Spleen (tissue), 11 donors: ENCODE data around the gene NT5DC3. TPM values are rescaled to one million over a fixed set of nuclear protein-coding genes. Genes with fewer than 3 reads are reported as not detected.

ENCODE experiments used
- DNase-seq: peaks from one replicate; pipeline ENCODE4 v3.0.0-alpha.2; 2020
- H3K27ac ChIP-seq, 8 donors: fragments of 200-600 bp; sonication (generic) in 7 of 8; 1 replicate in 4 of 8; 2 replicates in 4 of 8; pipeline versions ENCODE4 v1.5.0 to v1.8.0; 2016 to 2021; ENCODE audit warnings: inconsistent platforms in 4 of 8, mild to moderate bottlenecking in 4 of 8, moderate library complexity in 1 of 8
- H3K27me3 ChIP-seq, 7 donors: fragments of 200-600 bp; sonication (generic) in 6 of 7; replicated peaks in 1 of 7; 1 replicate in 4 of 7; 2 replicates in 3 of 7; pipeline versions ENCODE4 v1.5.0 to v1.8.0; 2016 to 2021; ENCODE audit warnings: inconsistent platforms in 3 of 7, mild to moderate bottlenecking in 1 of 7
- H3K36me3 ChIP-seq, 6 donors: fragments of 200-600 bp; sonication (generic) in 5 of 6; 1 replicate in 4 of 6; 2 replicates in 2 of 6; pipeline versions ENCODE4 v1.5.0 to v1.8.0; 2016 to 2021; ENCODE audit warnings: inconsistent platforms in 2 of 6
- H3K4me1 ChIP-seq, 6 donors: fragments of 200-600 bp; sonication (generic) in 5 of 6; 1 replicate in 3 of 6; 2 replicates in 3 of 6; pipeline versions ENCODE4 v1.5.0 to v1.8.0; 2016 to 2021; ENCODE audit warnings: inconsistent platforms in 3 of 6
- H3K4me3 ChIP-seq, 8 donors: fragments of 200-600 bp; sonication (generic) in 7 of 8; 1 replicate in 4 of 8; 2 replicates in 4 of 8; pipeline versions ENCODE4 v1.5.0 to v1.8.0; 2016 to 2021; ENCODE audit warnings: inconsistent platforms in 4 of 8, mild to moderate bottlenecking in 4 of 8, moderate library complexity in 2 of 8
- H3K9me3 ChIP-seq, 8 donors: fragments of 200-600 bp; sonication (generic) in 7 of 8; 1 replicate in 4 of 8; 2 replicates in 4 of 8; pipeline versions ENCODE4 v1.5.0 to v1.8.0; 2016 to 2021; ENCODE audit warnings: inconsistent platforms in 4 of 8
- POLR2A ChIP-seq, 3 donors: fragments of 450-650 bp; IDR thresholded peaks; one replicate each; pipeline ENCODE4 v1.5.1; 2017; ENCODE audit warnings: antibody characterized with exemption in 3 of 3, mild to moderate bottlenecking in 1 of 3
- POLR2AphosphoS5 ChIP-seq, 3 donors: sonication (generic); formaldehyde crosslinking; IDR thresholded peaks; one replicate each; pipeline ENCODE4 v1.5.1; 2017; ENCODE audit warnings: antibody characterized with exemption in 3 of 3
- WGBS, 5 donors: extraction: QIAGEN DNeasy Blood & Tissue Kit in 3 of 5; methylation state at CpG; one replicate each; pipeline versions ENCODE4 v1.1.5 to v1.1.7; 2013 to 2018; 5-methylcytosine and 5-hydroxymethylcytosine counted together
- intact Hi-C: fragments of 100-400 bp; cut with DNase I; formaldehyde crosslinking; loops from one replicate; pipeline ENCODE4 v1.15.0; 2023; ENCODE audit warnings: low total_unique reads
- polyA plus RNA-seq, 3 donors: library from polyadenylated mRNA; stranded (reverse); fragments of 200-250 nt; gene quantifications; one replicate each; pipeline ENCODE4 v1.2.1, GENCODE V29; 2013
- total RNA-seq, 7 donors: library from RNA; depleted of rRNA in 3 of 7; stranded (reverse); fragments of >200 nt in 3 of 7; fragmentation: NEBNext Ultra II Directional in 4 of 7; extraction: Animal tissue kit (Norgen Biotek cat#: 25700) in 4 of 7; gene quantifications; one replicate each; pipeline versions ENCODE4 v1.1.0 to v1.2.1, GENCODE V29; 2016 to 2021
- TF ChIP-seq, protein P1 (sequence below), 11 experiments: fragments of 200-600 bp in 7 of 11; fragments of 450-650 bp in 4 of 11; sonication (generic) in 4 of 11; IDR thresholded peaks in 8 of 11; conservative IDR thresholded peaks in 3 of 11; 1 replicate in 7 of 11; 2 replicates in 4 of 11; pipeline versions ENCODE4 v1.4.0 to v1.8.0; 2016 to 2021; ENCODE audit warnings: antibody characterized with exemption in 11 of 11, inconsistent platforms in 4 of 11, mild to moderate bottlenecking in 1 of 11
- donor health status: healthy with polysubstance abuse.
- donor health status: DM: no; HTN: no; CAD: no; lungs with moderate emphysema.
- donor health status: DM: no; HTN: no; CAD: no.
- donor health status: Bipolar disorder and iron deficiency.
- donor health status: healthy.
- donor health status: DM: no; HTN: no; CAD: no.
- donor health status: DM: yes; HTN: yes; CAD: no.

Gene NT5DC3
- total and polyA plus RNA-seq, 10 donors, result 0.56 to 8.0 (median 3.1) TPM

DNA sequence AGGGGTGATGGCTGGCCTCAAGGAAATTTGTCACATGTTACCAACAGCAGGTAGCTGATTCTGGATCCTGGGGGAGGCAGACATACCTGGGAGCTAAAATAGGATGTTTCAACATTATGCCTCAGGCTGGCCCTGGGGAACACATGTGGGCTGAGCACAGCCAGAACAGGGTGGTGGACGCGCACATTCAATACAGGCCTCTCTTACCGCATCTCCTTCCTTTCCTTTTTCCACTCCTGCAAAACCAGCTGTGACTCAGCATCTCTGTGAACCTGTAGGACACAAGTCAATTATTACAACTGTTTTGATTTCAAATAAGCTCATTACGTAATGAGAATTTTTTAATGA lies 61.0 kb downstream of the NT5DC3 start:
- peaks cover 0 to 87% (median 12%) of the 10 kb centered on the region in 6 donors for H3K36me3 ChIP-seq

DNA sequence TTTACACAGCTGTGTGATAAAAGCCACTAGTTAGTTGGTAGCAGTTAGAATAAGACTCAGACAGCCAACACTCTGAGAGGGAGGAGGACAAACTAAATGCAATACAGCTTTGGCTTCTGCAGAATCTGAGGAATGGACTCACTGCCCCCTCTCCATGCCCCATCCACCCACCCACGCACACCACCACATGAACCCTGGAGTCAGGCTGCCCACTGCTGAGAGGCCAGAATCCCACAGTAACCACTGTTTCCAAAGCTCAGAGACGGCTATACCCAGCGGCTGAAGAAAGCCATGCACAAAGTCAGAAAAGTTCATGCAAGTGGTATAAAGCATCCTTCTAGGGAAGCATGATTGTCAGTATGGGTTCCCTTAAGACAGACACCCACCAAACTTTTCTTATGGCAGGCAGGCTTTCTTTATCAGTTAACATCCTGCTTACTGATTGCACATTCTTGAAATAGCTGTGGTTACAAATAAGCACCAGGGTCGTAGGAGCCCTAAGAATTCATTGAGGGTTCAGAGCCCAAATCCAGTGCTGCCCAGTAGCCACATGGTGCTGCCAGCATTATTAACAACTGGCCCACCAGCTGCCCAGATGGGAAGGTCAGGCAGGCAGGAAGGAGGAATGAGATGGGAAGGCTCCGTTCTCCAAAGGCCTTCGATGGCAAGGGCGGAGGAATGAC lies 61.5 kb downstream of the NT5DC3 start:
- WGBS, 5 donors, result 62 to 93% (median 79%) methylated on average over 7 of the region's 7 CpGs
- Histone ChIP-seq H3K36me3 (peaks cover 0 to 82% (median 10%) of the 10 kb centered on the region in 6 donors), H3K4me3 (no peak overlapping the region), H3K4me1 (no peaks in the 10 kb centered on the region), H3K27ac (no peak overlapping the region), H3K27me3 (no peaks in the 10 kb centered on the region), H3K9me3 (no peaks in the 10 kb centered on the region)
- no peak for DNase-seq
- intact Hi-C loops, result no loop called here
- TF ChIP-seq, protein P1, sequence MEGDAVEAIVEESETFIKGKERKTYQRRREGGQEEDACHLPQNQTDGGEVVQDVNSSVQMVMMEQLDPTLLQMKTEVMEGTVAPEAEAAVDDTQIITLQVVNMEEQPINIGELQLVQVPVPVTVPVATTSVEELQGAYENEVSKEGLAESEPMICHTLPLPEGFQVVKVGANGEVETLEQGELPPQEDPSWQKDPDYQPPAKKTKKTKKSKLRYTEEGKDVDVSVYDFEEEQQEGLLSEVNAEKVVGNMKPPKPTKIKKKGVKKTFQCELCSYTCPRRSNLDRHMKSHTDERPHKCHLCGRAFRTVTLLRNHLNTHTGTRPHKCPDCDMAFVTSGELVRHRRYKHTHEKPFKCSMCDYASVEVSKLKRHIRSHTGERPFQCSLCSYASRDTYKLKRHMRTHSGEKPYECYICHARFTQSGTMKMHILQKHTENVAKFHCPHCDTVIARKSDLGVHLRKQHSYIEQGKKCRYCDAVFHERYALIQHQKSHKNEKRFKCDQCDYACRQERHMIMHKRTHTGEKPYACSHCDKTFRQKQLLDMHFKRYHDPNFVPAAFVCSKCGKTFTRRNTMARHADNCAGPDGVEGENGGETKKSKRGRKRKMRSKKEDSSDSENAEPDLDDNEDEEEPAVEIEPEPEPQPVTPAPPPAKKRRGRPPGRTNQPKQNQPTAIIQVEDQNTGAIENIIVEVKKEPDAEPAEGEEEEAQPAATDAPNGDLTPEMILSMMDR (IDR thresholded peaks at IDR 0.05 in 8 of 11, conservative IDR thresholded peaks at IDR 0.05 in 3 of 11), result no peak
- TF ChIP-seq POLR2AphosphoS5 (IDR thresholded peaks at IDR 0.05) (no peak), POLR2A (IDR thresholded peaks at IDR 0.05) (no peak)

More for the DNA sequence above, 61.0 kb downstream of the NT5DC3 start:
- Histone ChIP-seq H3K4me1 (no peaks in the 10 kb centered on the region), H3K27me3 (no peaks in the 10 kb centered on the region), H3K27ac (no peak overlapping the region), H3K4me3 (no peak overlapping the region), H3K9me3 (no peaks in the 10 kb centered on the region)
- no peak for DNase-seq
- intact Hi-C loops, result no loop called here
- TF ChIP-seq POLR2AphosphoS5 (IDR thresholded peaks at IDR 0.05) (no peak), POLR2A (IDR thresholded peaks at IDR 0.05) (no peak)
- TF ChIP-seq, protein P1 (IDR thresholded peaks at IDR 0.05 in 8 of 11, conservative IDR thresholded peaks at IDR 0.05 in 3 of 11), result no peak
- WGBS, 5 donors, result 74 to 98% (median 92%) methylated on average over 4 of the region's 4 CpGs

DNA sequence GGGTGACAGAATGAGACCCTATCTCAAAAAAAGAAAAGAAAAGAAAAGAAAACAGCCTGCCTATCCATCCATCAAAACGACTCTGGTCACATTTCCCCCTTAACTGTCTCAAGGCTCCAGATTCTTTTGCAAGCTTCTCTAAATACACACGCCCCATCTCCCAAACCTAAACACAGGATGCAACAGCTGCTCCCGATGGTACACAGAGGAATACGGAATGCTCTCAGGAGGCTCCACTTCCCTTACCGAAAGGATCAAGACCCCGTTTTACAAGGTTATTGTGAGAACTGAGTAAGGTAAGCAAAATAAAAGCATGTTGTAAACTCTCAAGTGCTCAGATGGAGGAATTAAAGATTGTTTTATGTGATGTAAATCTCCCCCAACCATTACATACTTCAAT lies 62.3 kb downstream of the NT5DC3 start:
- Histone ChIP-seq H3K36me3 (peaks cover 0 to 74% (median 9%) of the 10 kb centered on the region in 6 donors), H3K4me3 (no peak overlapping the region), H3K9me3 (no peaks in the 10 kb centered on the region), H3K27me3 (no peaks in the 10 kb centered on the region), H3K4me1 (no peaks in the 10 kb centered on the region), H3K27ac (no peak overlapping the region)
- DNase-seq, result no peak
- intact Hi-C loops, result no loop called here
- TF ChIP-seq POLR2AphosphoS5 (IDR thresholded peaks at IDR 0.05), result no peak
- TF ChIP-seq POLR2A (IDR thresholded peaks at IDR 0.05), result no peak
- TF ChIP-seq, protein P1 (IDR thresholded peaks at IDR 0.05 in 8 of 11, conservative IDR thresholded peaks at IDR 0.05 in 3 of 11), result no peak
- 73 to 89% (median 82%) methylated on average over 6 of the region's 6 CpGs for WGBS, 5 donors

DNA sequence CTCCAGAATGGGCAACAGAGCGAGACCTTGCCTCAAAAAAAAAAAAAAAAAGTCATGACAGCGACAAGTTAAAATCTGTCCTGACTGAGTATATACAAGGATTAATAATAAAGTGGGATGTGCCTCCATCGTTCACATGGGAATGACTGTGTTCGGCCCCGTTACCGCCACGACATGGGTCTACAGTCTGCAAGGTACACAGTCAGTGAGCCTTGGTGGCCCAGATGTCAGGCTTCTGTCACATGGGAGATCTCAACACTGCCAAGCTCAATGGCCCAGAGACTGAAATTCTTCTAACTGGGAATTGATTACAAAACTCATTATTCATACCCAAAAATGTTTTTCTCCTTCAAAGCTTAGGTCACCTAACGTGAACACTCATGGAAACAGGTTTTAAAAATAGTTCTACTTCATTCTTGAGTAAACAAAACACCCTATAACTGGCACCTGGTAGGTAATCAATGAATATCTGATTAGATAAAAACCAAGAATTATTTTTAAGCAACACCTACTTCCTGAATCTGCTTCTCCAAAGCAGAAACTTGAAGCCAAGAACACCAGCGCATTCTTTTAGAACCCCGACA lies 66.0 kb downstream of the NT5DC3 start:
- Histone ChIP-seq H3K36me3 (peaks cover 0 to 44% (median 9%) of the 10 kb centered on the region in 6 donors), H3K4me3 (no peak overlapping the region), H3K9me3 (no peaks in the 10 kb centered on the region), H3K27ac (no peak overlapping the region), H3K27me3 (no peaks in the 10 kb centered on the region), H3K4me1 (peaks cover 0 to 16% (median 6%) of the 10 kb centered on the region in 6 donors)
- TF ChIP-seq, protein P1 (IDR thresholded peaks at IDR 0.05 in 8 of 11, conservative IDR thresholded peaks at IDR 0.05 in 3 of 11), result no peak
- TF ChIP-seq POLR2A (IDR thresholded peaks at IDR 0.05) (no peak), POLR2AphosphoS5 (IDR thresholded peaks at IDR 0.05) (no peak)
- intact Hi-C loops, result no loop called here
- 85 to 96% (median 92%) methylated on average over 10 of the region's 10 CpGs for WGBS, 5 donors
- DNase-seq, result no peak
